ENCODE results near the gene FAAP24. TPM values are rescaled to one million over a fixed set of nuclear protein-coding genes. Genes with fewer than 3 reads are reported as not detected.
"Not testable (repeated sequence)": the region's sequence is repeated elsewhere in the genome, so short reads cannot be mapped to it uniquely, and the experiment has no call there.

The FAAP24 gene
- total and polyA plus RNA-seq, 2 experiments from 2014 or later, result 2.2 to 3.3 TPM

DNA sequence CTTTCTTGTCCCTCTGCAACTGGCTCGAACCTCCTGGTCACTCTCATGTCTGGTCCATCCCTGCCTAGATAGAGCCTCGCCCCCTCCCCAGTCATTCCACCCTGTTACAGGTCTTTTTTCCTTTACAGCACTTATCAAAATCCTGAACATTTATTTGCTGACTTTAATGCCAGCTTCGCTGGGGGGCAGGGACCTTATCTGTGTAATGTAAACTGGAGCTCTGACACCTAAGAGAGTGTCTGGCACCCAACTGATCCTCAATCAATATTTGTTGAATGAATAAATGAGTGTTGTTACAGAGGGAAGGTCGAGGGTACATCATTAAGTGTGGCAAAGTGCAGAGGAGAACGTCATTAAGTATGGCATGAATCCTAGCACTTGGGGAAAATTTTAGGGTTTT lies 16.7 kb downstream of the FAAP24 start:
- H3K36me3 ChIP-seq, result peaks cover 5% of the 10 kb centered on the region
- no peaks in the 10 kb centered on the region for H3K4me1 ChIP-seq (ENCODE audit: low read depth)
- no peaks in the 10 kb centered on the region for H3K27me3 ChIP-seq
- H3K4me3 ChIP-seq, result no peak overlapping the region
- DNase-seq (ENCODE audit: low read depth in 1 of 2, low spot score in 1 of 2), result no peak
- no peaks in the 10 kb centered on the region for H3K9me3 ChIP-seq (ENCODE audit: low read depth)
- H3K27ac ChIP-seq, result no peak overlapping the region
- no peak for TF ChIP-seq CTCF (IDR thresholded peaks at IDR 0.05; ENCODE audit: low read depth, low read length)

DNA sequence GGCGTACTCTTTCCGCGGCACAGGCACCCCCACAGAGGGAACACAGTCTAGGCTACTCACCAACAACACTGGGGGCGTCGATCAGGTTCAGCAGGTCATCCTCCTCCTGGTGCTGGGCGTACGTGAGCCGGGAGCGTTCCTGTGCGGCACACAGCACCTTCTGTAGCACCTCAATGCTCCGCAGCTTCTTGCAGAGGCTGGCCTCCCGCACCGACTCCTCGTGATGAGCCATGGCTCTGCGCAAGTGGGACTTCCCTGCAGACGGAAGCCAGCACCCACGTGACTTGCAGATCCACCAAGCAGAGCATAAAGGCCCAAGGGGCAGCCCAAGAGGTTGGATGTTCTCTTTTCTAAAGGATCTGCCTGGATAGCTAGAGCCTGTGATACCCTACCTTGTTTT lies 23.9 kb downstream of the FAAP24 start:
- H3K4me3 ChIP-seq; H3K27ac ChIP-seq; DNase-seq (ENCODE audit: low read depth in 1 of 2, low spot score in 1 of 2); H3K4me1 ChIP-seq (ENCODE audit: low read depth); H3K36me3 ChIP-seq; H3K9me3 ChIP-seq (ENCODE audit: low read depth); H3K27me3 ChIP-seq: not testable (repeated sequence)

GRCh38 chr19:32997061-32997464 lies 25.0 kb downstream of the FAAP24 start:
- H3K9me3 ChIP-seq (ENCODE audit: low read depth); H3K27me3 ChIP-seq; H3K27ac ChIP-seq; H3K4me1 ChIP-seq (ENCODE audit: low read depth); H3K4me3 ChIP-seq; H3K36me3 ChIP-seq: not testable (repeated sequence)
- peak in 1 of 2 donors; percentile 27 for DNase-seq (ENCODE audit: low read depth in 1 of 2, low spot score in 1 of 2)

- H3K4me3 ChIP-seq, result no peak overlapping the region
- no peaks in the 10 kb centered on the region for H3K27me3 ChIP-seq
- H3K27ac ChIP-seq, result no peak overlapping the region
- H3K36me3 ChIP-seq, result peaks cover 7% of the 10 kb centered on the region
- no peak for TF ChIP-seq CTCF (IDR thresholded peaks at IDR 0.05; ENCODE audit: low read depth, low read length)
- no peaks in the 10 kb centered on the region for H3K4me1 ChIP-seq (ENCODE audit: low read depth)
- no peaks in the 10 kb centered on the region for H3K9me3 ChIP-seq (ENCODE audit: low read depth)
- no peak for DNase-seq (ENCODE audit: low read depth in 1 of 2, low spot score in 1 of 2)
Observed at GRCh38 chr19:32997716-32998355, 25.8 kb downstream of the FAAP24 start.

DNA sequence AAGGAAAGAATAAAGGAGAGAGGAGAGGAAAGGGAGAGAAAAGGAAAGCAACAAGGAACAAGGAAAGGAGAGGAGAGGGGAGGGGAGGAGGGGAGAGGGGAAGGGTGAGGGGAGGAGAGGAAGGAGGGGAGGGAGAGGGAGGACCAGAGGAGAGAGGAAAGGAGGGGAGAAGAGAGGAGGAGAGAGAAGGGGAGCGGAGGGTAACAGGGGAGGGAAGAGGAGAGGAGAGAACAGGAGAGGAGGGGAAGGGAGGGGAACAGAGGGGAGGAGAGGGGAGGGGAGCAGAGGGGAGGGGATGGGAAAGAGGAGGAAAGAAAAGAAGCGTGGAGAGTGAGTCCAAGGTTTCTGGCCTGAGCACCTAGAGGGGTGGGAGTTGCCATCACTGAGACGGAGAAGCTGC lies 26.7 kb downstream of the FAAP24 start:
- DNase-seq (ENCODE audit: low read depth in 1 of 2, low spot score in 1 of 2), result no peak
- Histone ChIP-seq H3K27me3 (no peaks in the 10 kb centered on the region), H3K9me3 (ENCODE audit: low read depth) (no peaks in the 10 kb centered on the region), H3K27ac (no peak overlapping the region), H3K4me3 (no peak overlapping the region), H3K36me3 (peaks cover 7% of the 10 kb centered on the region), H3K4me1 (ENCODE audit: low read depth) (no peaks in the 10 kb centered on the region)
- no peak for TF ChIP-seq CTCF (IDR thresholded peaks at IDR 0.05; ENCODE audit: low read depth, low read length)

DNA sequence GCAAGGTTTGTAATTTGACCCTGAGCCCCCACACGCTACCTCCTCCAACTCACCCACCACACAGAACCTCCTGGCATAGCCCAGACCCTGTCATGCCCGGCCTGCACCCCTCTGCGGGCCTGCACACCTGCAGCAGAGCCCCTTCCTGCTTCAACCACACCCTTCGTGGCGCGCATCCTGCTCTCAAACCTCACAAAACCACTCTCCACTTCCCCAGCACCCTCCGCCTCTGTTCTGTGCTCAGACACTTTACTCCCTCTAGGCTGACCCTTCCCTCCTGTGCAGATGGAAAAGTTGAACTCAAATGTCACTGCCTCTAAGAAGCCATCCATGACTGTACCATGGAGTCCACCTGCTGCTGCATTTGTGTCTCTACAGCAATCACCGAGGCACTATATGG lies 28.5 kb downstream of the FAAP24 start:
- Histone ChIP-seq H3K4me1 (ENCODE audit: low read depth) (no peaks in the 10 kb centered on the region), H3K36me3 (peaks cover 3% of the 10 kb centered on the region), H3K4me3 (no peak overlapping the region), H3K27ac (no peak overlapping the region), H3K27me3 (no peaks in the 10 kb centered on the region), H3K9me3 (ENCODE audit: low read depth) (no peaks in the 10 kb centered on the region)
- no peak for DNase-seq (ENCODE audit: low read depth in 1 of 2, low spot score in 1 of 2)
- no peak for TF ChIP-seq CTCF (IDR thresholded peaks at IDR 0.05; ENCODE audit: low read depth, low read length)

DNA sequence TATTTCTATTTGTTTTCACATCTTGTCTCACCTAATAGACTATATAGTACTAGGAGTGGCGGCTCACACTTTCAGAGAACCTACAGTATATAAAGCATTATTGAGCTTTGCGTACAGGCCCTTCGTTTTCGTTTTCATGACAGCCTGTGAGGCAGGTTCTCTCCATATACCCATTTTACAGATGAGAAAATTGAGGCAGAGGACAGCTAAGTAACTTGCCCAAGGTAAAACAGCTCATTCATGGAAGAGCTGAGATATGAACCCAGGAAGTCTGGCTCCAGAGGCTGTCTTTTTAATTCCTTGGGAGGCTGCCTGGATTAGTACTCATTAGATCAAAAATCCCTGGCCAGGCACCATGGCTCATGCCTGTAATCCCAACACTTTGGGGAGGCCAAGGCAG lies 28.9 kb downstream of the FAAP24 start:
- H3K36me3 ChIP-seq, result peaks cover 3% of the 10 kb centered on the region
- H3K27ac ChIP-seq, result no peak overlapping the region
- DNase-seq (ENCODE audit: low read depth in 1 of 2, low spot score in 1 of 2), result no peak
- no peak overlapping the region for H3K4me3 ChIP-seq
- TF ChIP-seq CTCF (IDR thresholded peaks at IDR 0.05; ENCODE audit: low read depth, low read length), result no peak
- no peaks in the 10 kb centered on the region for H3K9me3 ChIP-seq (ENCODE audit: low read depth)
- no peaks in the 10 kb centered on the region for H3K27me3 ChIP-seq
- no peaks in the 10 kb centered on the region for H3K4me1 ChIP-seq (ENCODE audit: low read depth)

DNA sequence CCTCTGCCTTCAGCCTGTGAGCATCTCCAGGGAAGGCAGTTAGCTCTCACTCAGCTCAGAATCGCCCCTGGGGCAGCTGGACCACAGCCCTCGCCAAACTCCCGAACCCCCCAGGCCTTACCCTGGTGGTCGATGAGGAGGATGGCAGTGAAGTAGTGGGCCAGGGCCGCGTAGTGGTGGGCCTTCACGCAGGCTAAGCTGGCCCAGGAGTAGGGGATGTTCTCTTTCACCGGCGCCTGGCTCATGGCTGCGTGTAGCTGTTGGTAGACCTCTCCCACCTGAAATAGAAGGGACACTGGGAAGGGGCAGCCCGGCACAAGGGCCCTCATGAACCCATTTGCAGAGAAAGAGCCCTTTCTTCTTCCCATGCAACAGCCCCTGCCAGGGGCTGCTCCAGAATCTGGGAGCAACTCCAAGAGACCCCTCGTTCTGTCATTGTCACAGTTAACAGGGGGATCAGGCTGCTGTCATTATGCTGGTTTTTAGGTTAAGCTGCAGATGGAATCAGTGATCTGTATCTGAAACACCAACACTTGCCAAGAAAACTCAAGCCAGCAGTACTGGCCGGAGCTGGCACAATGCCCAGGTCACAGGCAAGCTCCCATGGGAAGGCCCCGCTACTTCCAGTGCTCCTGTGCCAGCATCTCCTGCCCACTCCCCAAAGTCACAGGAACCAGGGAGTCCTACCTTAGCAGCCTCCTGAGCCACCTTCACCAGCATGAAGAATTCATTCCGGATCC lies 30.3 kb downstream of the FAAP24 start:
- H3K4me3 ChIP-seq; H3K36me3 ChIP-seq; H3K9me3 ChIP-seq (ENCODE audit: low read depth); H3K4me1 ChIP-seq (ENCODE audit: low read depth); DNase-seq (ENCODE audit: low read depth in 1 of 2, low spot score in 1 of 2); H3K27ac ChIP-seq; H3K27me3 ChIP-seq: not testable (repeated sequence)

Data from cardiac muscle cell (in vitro differentiated cells and primary cell).